ENCODE measurements around the gene THRAP3. TPM values are rescaled to one million over a fixed set of nuclear protein-coding genes. Genes with fewer than 3 reads are reported as not detected.
"Not testable (repeated sequence)": the region's sequence is repeated elsewhere in the genome, so short reads cannot be mapped to it uniquely, and the experiment has no call there.

Gene THRAP3
- total RNA-seq, 4 donors from 2014 or later, result 64.1 to 102 (median 76.9) TPM

DNA sequence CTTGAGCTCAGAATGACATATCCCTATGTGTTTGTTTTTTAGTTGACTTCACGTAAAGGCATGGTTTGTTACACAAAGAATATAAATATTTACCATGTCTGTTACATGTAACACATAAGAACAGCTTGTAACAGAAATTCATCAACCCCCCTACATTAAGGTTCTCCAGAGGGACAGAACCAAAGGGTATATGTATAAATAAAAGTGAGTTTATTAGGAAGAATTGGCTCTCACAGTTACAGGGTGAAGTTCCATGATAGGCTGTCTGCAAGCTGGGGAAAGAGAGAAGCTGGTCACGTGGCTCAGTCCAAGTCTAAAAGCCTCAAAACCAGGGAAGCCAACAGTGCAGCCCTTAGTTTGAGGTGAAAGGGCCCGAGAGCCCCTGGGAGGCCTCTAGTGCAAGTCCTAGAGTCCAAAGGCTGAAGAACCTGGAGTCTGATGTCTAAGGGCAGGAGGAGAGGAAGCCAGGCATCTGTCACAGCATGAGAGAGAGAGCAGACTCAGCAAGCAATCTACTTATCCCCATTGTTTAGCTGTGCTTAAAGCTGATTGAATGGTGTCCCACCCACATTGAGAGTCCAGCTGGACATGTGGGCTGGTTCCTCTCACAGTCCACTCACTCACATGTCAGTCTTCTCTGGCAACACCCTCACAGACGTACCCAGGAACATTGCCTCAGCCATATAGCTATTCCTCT is 15.8 kb downstream of the THRAP3 start:
- no peak overlapping the region for H3K4me3 ChIP-seq (ENCODE audit: low read depth, poor library complexity, severe bottlenecking)
- intact Hi-C loops (cut with DNase I; ENCODE audit: low total_unique reads), result no loop called here
- 54 to 68% methylated on average over 4 of the region's 4 CpGs for WGBS, 2 donors
- DNase-seq (ENCODE audit: low spot score in 2 of 2), result peak in 1 of 2 donors; percentile 40
- no peak for TF ChIP-seq POLR2A (IDR thresholded peaks at IDR 0.05)
- TF ChIP-seq, protein P1, sequence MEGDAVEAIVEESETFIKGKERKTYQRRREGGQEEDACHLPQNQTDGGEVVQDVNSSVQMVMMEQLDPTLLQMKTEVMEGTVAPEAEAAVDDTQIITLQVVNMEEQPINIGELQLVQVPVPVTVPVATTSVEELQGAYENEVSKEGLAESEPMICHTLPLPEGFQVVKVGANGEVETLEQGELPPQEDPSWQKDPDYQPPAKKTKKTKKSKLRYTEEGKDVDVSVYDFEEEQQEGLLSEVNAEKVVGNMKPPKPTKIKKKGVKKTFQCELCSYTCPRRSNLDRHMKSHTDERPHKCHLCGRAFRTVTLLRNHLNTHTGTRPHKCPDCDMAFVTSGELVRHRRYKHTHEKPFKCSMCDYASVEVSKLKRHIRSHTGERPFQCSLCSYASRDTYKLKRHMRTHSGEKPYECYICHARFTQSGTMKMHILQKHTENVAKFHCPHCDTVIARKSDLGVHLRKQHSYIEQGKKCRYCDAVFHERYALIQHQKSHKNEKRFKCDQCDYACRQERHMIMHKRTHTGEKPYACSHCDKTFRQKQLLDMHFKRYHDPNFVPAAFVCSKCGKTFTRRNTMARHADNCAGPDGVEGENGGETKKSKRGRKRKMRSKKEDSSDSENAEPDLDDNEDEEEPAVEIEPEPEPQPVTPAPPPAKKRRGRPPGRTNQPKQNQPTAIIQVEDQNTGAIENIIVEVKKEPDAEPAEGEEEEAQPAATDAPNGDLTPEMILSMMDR (IDR thresholded peaks at IDR 0.05), result no peak

DNA sequence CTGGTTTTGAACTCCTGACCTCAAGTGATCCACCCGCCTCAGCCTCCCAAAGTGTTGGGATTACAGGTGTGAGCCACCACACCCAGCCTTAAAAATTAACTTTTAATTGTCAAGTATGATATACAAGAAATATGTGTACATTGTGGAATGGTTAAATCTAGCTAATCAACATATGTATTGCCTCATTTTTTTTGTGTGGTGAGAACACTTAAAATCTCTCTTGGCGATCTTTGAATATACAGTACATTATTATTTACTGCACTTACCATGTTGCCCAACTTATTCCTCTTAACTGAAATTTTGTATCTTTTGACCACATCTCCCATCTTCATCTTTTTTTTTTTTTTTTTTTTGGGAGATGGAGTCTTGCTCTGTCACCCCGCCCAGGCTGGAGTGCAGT is 23.3 kb downstream of the THRAP3 start:
- intact Hi-C loops (cut with DNase I; ENCODE audit: low total_unique reads), result no loop called here
- TF ChIP-seq POLR2A (IDR thresholded peaks at IDR 0.05), result no peak
- TF ChIP-seq, protein P1 (IDR thresholded peaks at IDR 0.05), result no peak
- no peak overlapping the region for H3K4me3 ChIP-seq (ENCODE audit: low read depth, poor library complexity, severe bottlenecking)
- no peak for DNase-seq (ENCODE audit: low spot score in 2 of 2)
- 95 to 97% methylated on average over 3 of the region's 3 CpGs for WGBS, 2 donors

DNA sequence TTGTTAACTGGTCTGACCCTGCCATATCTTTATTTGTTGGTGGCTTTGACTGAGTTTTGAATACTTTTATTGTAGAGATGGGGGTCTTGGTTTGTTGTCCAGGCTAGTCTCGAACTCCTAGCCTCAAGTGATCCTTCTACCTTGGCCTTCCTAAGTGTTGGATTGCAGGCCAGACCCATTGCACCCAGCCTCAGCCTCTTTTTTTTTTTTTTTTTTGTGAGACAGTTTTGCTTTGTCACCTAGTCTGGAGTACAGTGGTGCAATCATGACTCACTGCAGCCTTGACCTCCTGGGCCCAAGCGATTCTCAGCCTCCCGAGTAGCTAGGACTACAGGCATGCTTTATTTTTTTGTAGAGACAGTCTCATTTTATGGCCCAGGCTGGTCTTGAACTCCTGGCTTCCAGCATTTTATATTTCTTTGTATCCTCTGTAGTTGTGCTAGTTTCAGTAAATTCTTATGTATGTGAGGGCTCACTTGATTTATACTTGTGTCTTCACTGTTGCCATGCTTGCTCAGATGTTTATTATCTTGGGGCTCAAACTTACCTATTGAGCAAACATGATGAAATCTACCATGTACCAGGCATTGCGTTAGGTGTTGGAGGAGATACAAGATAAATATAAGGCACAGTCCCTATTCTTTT is 24.1 kb downstream of the THRAP3 start:
- intact Hi-C loops (cut with DNase I; ENCODE audit: low total_unique reads), result no loop called here
- DNase-seq (ENCODE audit: low spot score in 2 of 2), result peak in 1 of 2 donors; percentile 47
- TF ChIP-seq, protein P1 (IDR thresholded peaks at IDR 0.05), result no peak
- no peak for TF ChIP-seq POLR2A (IDR thresholded peaks at IDR 0.05)
- WGBS, 2 donors, result 45 to 47% methylated on average over 4 of the region's 4 CpGs
- H3K4me3 ChIP-seq (ENCODE audit: low read depth, poor library complexity, severe bottlenecking), result no peak overlapping the region

DNA sequence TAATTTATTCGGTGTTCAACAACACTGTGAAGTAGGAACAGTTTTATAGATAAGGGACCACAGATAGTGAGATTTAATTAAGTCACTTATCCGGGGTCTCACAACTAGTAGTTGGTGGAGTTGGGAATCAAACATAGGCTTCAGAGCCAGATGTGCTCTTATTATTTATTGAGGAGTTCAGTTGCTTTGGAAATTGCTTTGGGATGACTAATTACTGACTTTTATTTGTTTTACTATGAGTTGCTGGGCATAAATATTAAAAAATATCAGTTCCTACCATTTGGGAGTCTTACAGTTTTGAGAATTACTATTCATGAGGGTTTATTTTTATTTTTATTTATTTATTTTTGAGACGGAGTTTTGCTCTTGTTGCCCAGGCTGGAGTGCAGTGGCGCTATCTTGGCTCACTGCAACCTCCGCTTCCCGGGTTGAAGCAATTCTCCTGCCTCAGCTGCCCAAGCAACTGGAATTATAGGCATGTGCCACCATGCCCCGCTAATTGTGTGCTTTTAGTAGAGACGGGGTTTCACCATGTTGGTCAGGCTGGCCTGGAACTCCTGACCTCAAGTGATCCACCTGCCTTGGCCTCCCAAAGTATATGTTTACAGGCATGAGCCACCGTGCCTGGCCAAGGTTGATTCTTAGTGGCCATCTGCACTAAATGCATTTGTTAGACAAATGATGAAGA is 27.7 kb downstream of the THRAP3 start:
- no peak overlapping the region for H3K4me3 ChIP-seq (ENCODE audit: low read depth, poor library complexity, severe bottlenecking)
- DNase-seq (ENCODE audit: low spot score in 2 of 2), result peak in 1 of 2 donors; percentile 40
- intact Hi-C loops (cut with DNase I; ENCODE audit: low total_unique reads), result no loop called here
- 70 to 73% methylated on average over 9 of the region's 9 CpGs for WGBS, 2 donors
- TF ChIP-seq, protein P1 (IDR thresholded peaks at IDR 0.05), result no peak
- no peak for TF ChIP-seq POLR2A (IDR thresholded peaks at IDR 0.05)

DNA sequence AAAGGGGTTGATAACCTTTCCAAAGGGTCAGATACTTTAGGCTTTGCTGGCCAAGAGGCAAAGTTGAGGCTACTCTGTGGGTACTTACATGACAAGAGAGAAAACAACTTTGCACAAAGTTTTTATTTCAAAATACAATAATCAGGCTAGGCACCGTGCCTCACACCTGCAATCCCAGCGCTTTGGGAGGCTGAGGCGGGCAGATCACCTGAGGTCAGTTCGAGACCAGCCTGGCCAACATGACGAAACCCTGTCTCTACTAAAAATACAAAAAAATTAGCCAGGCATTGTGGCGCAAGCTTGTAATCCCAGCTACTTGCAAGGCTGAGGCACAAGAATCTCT is 28.2 kb downstream of the THRAP3 start:
- intact Hi-C loops (cut with DNase I; ENCODE audit: low total_unique reads); H3K4me3 ChIP-seq (ENCODE audit: low read depth, poor library complexity, severe bottlenecking): not testable (repeated sequence)
- 84 to 93% methylated on average over 6 of the region's 6 CpGs for WGBS, 2 donors
- DNase-seq (ENCODE audit: low spot score in 2 of 2), result peak in 1 of 2 donors; percentile 4

DNA sequence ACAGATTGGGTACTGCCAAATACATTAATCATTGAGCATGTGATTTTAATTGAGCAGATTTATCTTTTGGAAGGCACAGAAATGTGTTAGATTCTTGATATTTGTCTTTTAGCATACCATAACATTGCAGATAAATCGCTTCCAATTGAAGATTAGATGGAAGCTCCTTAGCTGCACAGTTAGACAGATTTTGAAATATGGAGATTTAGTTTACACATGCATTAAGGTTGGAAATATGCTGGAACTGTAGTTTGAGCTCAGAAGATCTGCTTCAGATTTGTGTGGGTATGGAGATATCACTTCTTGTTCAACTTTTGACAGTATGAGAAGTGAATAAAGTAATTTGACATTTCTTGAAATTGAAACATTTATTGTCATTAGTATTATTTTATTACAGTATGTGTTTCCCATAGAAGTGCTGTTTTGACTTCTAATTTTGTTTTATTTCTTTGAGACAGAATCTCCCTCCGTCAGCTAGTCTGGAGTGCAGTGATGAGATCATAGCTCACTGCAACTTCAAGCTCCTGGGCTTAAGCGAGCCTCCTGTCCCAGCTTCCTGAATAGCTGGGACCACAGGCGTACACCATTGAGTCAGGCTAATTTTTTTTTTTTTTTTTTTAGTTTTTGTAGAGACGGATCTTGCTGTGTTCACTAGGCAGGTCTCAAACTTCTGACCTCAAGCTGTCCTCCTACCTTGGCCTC is 29.1 kb downstream of the THRAP3 start:
- WGBS, 2 donors, result 52 to 62% methylated on average over 5 of the region's 5 CpGs
- DNase-seq (ENCODE audit: low spot score in 2 of 2), result peak in 1 of 2 donors; percentile 15

More for the DNA sequence above, 29.1 kb downstream of the THRAP3 start:
- no peak overlapping the region for H3K4me3 ChIP-seq (ENCODE audit: low read depth, poor library complexity, severe bottlenecking)
- TF ChIP-seq, protein P1 (IDR thresholded peaks at IDR 0.05), result no peak
- no peak for TF ChIP-seq POLR2A (IDR thresholded peaks at IDR 0.05)
- intact Hi-C loops (cut with DNase I; ENCODE audit: low total_unique reads), result no loop called here

Measured in lower leg skin (tissue), 4 donors.